GM21447 (cell line): ENCODE results near the gene LMF2.
A peak's percentile ranks its signal among the peaks of the same experiment; 100 is the strongest.
"Not testable (repeated sequence)": the region's sequence is repeated elsewhere in the genome, so short reads cannot be mapped to it uniquely, and the experiment has no call there.

Experiments
- ATAC-seq: cut with Tn5 transposase; IDR thresholded peaks from one replicate; pipeline ENCODE4 v1.9.1; 2021; ENCODE audit not compliant: unreplicated experiment

The LMF2 gene

GRCh38 chr22:50523806-50524675 is 16.5 kb upstream of the LMF2 start:
- ATAC-seq, result no peak

- ATAC-seq, result no peak
Observed at GRCh38 chr22:50523458-50523805, 15.9 kb upstream of the LMF2 start.

- no peak for ATAC-seq
Observed at GRCh38 chr22:50522806-50523438, 15.4 kb upstream of the LMF2 start.

GRCh38 chr22:50522208-50522805 is 14.8 kb upstream of the LMF2 start:
- ATAC-seq, result no peak

GRCh38 chr22:50521710-50522109 is 14.2 kb upstream of the LMF2 start:
- no peak for ATAC-seq

- no peak for ATAC-seq
Observed at GRCh38 chr22:50520826-50521453, 13.4 kb upstream of the LMF2 start.

GRCh38 chr22:50520184-50520583 is 12.7 kb upstream of the LMF2 start:
- not testable (repeated sequence) for ATAC-seq

- ATAC-seq, result no peak
Observed at GRCh38 chr22:50519151-50519550, 11.6 kb upstream of the LMF2 start.

- ATAC-seq, result no peak
Observed at GRCh38 chr22:50518606-50519005, 11.1 kb upstream of the LMF2 start.

- ATAC-seq, result no peak
Observed at GRCh38 chr22:50517495-50518260, 10.2 kb upstream of the LMF2 start.

GRCh38 chr22:50516891-50517290 is 9.4 kb upstream of the LMF2 start:
- no peak for ATAC-seq

GRCh38 chr22:50516068-50516467 is 8.6 kb upstream of the LMF2 start:
- ATAC-seq, result no peak

GRCh38 chr22:50513175-50513574 is 5.7 kb upstream of the LMF2 start:
- ATAC-seq, result no peak

GRCh38 chr22:50508897-50509296 is 1.4 kb upstream of the LMF2 start:
- no peak for ATAC-seq

GRCh38 chr22:50507991-50508884 is 736 bp upstream of the LMF2 start, which contains the start of gene NCAPH2:
Gene NCAPH2, plus strand, starts transcription at chr22:50508224. Its CDS starts 114 bp downstream, at chr22:50508338.
- ATAC-seq, result peak; percentile 59

- ATAC-seq, result peak; percentile 4
Observed at GRCh38 chr22:50506611-50507420, 686 bp downstream of the LMF2 start.

- no peak for ATAC-seq
Observed at GRCh38 chr22:50505776-50506610, 1.5 kb downstream of the LMF2 start.

- ATAC-seq, result no peak
Observed at GRCh38 chr22:50505276-50505775, 2.2 kb downstream of the LMF2 start.
